Measurements from ENCODE around the gene CETN3.
"Not testable (repeated sequence)": the region's sequence is repeated elsewhere in the genome, so short reads cannot be mapped to it uniquely, and the experiment has no call there.

Gene CETN3

DNA sequence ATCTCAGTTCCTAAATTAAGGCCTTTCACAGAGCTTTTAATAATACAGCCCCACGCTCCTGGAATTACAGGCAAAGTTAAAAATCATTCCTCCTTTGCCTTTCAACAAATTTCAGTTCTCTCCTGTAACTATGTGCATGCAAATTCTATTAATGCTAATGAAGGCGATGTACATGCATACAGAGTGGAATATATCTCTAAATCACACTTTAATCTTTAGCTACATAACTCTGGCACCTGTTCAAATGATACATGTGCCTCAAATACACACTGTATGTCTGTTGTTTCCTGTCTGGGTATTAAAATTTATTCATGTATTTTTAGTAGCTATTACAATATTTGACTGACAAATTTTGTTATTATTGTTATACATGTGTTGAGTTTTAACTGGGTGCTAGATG is 30.8 kb downstream of the CETN3 start:
- no peak for DNase-seq (ENCODE audit: low read depth)
- in situ Hi-C loops (cut with HindIII; ENCODE audit: low sequenced_read_pairs) = no loop called here
- TF ChIP-seq, protein P1, sequence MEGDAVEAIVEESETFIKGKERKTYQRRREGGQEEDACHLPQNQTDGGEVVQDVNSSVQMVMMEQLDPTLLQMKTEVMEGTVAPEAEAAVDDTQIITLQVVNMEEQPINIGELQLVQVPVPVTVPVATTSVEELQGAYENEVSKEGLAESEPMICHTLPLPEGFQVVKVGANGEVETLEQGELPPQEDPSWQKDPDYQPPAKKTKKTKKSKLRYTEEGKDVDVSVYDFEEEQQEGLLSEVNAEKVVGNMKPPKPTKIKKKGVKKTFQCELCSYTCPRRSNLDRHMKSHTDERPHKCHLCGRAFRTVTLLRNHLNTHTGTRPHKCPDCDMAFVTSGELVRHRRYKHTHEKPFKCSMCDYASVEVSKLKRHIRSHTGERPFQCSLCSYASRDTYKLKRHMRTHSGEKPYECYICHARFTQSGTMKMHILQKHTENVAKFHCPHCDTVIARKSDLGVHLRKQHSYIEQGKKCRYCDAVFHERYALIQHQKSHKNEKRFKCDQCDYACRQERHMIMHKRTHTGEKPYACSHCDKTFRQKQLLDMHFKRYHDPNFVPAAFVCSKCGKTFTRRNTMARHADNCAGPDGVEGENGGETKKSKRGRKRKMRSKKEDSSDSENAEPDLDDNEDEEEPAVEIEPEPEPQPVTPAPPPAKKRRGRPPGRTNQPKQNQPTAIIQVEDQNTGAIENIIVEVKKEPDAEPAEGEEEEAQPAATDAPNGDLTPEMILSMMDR (IDR thresholded peaks at IDR 0.05; ENCODE audit: low read depth, low read length, missing control alignments) = no peak
- no peak overlapping the region for H3K4me3 ChIP-seq (ENCODE audit: low read depth, low read length)

DNA sequence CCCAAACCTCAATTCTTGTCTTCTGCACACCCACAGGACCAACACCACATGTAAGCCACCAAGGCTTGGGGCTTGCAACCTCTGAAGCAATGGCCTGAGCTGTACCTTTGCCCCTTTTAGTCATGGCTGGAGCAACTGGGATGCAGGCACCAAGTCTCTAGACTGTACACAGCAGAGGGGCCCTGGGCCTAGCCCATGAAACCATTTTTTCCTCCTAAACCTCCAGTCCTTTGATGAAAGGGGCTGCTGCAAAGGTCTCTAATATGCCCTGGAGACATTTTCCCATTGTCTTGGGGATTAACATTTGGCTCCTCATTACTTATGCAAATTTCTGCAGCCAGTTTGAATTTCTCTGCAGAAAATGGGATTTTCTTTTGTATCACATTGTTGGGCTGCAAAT is 38.3 kb downstream of the CETN3 start:
- in situ Hi-C loops (cut with HindIII; ENCODE audit: low sequenced_read_pairs); H3K4me3 ChIP-seq (ENCODE audit: low read depth, low read length); DNase-seq (ENCODE audit: low read depth): not testable (repeated sequence)

DNA sequence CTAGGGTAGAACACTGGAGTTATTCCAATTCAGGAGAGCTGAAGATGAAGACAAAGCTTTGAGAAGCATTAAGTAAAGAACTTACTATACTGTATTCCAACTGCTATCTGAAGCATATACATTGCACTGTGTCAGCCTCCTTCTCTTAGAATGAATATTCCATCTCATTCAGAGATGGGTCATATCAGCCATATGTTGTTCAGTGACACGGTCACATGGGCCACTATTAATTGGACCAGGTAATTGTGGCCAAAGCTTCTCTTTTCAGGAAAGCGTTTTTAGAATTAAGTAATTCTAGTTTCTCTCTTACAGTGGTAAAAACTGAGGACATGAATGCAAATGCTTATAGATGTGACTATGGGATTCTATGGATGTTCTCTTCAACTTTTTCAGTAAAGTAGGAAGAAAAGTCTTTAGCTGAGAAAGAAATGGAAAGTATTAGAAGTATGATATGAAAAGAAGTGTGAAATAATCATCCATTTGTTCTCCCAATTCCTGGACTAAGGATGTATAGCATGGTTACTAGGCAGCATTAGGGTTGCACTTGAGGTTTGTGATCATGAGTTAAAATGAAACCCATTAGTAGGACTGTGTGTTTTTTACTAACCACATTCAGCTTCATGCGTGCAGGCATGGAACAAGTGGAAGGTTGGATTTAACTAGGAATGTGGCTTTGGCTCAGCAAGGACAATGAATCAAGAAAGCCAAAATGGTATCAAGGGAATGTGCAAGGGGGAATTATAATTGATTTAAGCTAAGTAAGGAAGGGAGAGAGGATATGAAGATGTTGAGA is 40.9 kb downstream of the CETN3 start:
- in situ Hi-C loops (cut with HindIII; ENCODE audit: low sequenced_read_pairs) = no loop called here
- TF ChIP-seq, protein P1 (IDR thresholded peaks at IDR 0.05; ENCODE audit: low read depth, low read length, missing control alignments) = no peak
- H3K4me3 ChIP-seq (ENCODE audit: low read depth, low read length) = no peak overlapping the region
- no peak for DNase-seq (ENCODE audit: low read depth)

DNA sequence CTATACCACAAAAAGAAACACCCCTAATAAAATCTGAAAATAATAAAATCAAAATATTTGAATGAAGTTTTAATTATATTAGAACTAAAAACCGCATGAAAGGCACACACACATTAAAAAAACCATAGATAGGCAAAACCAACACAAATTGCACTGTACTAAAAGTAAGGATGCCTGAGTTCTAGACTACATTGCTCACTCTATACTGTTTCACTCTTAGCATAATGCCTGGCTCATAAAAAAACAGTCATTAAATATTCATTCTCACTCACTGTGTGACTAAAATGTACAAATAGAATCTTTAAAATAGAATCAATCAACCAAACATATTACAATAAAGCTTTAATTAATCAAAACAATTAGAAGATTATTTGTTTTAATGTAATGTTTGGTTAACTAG is 41.7 kb downstream of the CETN3 start:
- no peak for DNase-seq (ENCODE audit: low read depth)
- H3K4me3 ChIP-seq (ENCODE audit: low read depth, low read length) = no peak overlapping the region
- TF ChIP-seq, protein P1 (IDR thresholded peaks at IDR 0.05; ENCODE audit: low read depth, low read length, missing control alignments) = no peak
- in situ Hi-C loops (cut with HindIII; ENCODE audit: low sequenced_read_pairs) = no loop called here

DNA sequence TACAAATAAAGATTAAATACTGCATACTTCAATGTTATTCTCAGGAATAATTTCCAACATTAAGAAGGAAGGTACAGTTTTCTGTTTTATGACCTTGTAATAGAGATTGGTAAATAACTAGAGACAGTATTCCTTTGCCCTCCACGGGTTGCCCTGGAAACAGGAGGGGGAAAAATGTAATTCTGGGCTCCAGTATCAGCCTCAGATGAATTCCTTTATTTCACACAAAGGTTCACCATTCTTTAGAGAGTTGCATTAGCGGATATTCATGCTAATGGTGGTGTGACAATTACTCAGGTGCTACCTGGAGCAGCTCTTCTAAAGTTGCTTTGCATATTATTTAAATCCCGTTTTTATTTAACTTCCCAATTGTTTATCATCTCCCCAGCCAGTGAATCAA is 42.6 kb downstream of the CETN3 start:
- in situ Hi-C loops (cut with HindIII; ENCODE audit: low sequenced_read_pairs) = no loop called here
- TF ChIP-seq, protein P1 (IDR thresholded peaks at IDR 0.05; ENCODE audit: low read depth, low read length, missing control alignments) = no peak

DNA sequence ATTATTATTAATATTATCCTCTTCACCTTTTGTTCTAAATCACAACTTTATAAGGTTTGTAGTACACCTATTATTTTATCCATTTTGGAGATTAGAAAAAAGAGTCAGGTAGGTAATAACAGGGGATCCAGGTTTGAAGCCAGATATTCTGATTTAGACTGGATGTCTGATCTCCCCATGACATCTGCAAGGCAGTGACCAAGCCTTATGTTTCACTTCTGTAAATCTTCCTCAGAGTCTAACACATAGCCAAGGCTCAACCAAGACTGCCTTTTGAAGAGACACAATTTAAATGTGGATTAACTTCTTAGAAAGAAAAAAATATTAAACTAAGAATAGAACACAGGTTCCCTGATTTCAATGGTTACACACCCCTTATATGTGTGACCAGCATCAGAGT is 44.2 kb downstream of the CETN3 start:
- in situ Hi-C loops (cut with HindIII; ENCODE audit: low sequenced_read_pairs) = no loop called here
- no peak overlapping the region for H3K4me3 ChIP-seq (ENCODE audit: low read depth, low read length)
- DNase-seq (ENCODE audit: low read depth) = no peak
- TF ChIP-seq, protein P1 (IDR thresholded peaks at IDR 0.05; ENCODE audit: low read depth, low read length, missing control alignments) = no peak

More for the DNA sequence above, 42.6 kb downstream of the CETN3 start:
- DNase-seq (ENCODE audit: low read depth) = no peak
- no peak overlapping the region for H3K4me3 ChIP-seq (ENCODE audit: low read depth, low read length)

DNA sequence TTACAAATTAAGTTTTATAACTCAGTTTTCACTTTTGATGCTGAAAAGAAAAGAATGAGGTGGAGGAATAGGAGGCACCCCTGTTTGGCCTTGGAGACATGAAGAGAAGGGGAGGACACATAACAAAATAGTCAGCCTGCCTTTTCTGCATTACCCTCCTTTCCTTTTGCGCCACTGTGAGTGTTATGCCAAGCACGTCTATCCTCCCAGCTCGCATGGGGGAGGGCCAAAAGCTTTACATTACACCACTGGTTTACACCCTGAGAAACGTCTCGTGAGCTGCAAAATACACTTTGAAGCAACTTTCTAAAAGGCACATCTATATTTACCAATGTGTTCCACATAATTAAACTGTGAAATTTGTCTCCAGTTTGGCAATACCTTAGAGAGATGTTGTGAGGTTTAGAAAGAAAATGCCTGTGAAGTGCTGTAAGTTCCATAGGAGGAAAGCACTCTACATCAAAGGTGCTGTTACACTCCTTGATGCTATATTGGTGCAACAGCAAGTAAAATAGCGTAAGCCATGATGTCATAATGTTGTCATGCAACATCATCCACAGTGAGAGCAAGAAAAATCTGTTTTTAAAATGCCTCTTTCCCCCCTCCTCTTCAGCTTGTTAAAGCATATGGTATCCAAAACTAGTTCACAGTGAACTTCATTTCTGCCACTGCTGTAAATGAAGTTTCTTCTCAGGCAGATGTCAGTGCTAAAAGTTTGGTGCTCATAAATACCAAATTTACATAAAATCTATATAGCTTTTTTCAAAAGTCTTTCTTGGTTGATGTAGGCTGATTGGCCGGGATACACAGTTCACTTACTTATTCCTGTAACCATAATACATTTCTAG is 50.3 kb downstream of the CETN3 start:
- no peak for DNase-seq (ENCODE audit: low read depth)
- H3K4me3 ChIP-seq (ENCODE audit: low read depth, low read length) = no peak overlapping the region
- in situ Hi-C loops (cut with HindIII; ENCODE audit: low sequenced_read_pairs) = loop anchor here (10.0 kb wide), 1 partner anchor 64 kb away; no protein-coding TSS in a partner anchor
- TF ChIP-seq, protein P1 (IDR thresholded peaks at IDR 0.05; ENCODE audit: low read depth, low read length, missing control alignments) = no peak
